ENCODE results near the gene SBF1. TPM values are rescaled to one million over a fixed set of nuclear protein-coding genes. Genes with fewer than 3 reads are reported as not detected.
"Not testable (repeated sequence)": the region's sequence is repeated elsewhere in the genome, so short reads cannot be mapped to it uniquely, and the experiment has no call there.

SBF1 gene
- total RNA-seq (2014; rRNA removed; shearing (Covaris generic)): 21.5 and 34.1 TPM in 2 replicates

- peak; percentile 83 for DNase-seq (ENCODE audit: low read depth)
These were observed at the start of gene SBF1 for GRCh38 chr22:50474710-50475651. Gene SBF1, minus strand, starts transcription at chr22:50475035. Its CDS starts 195 bp downstream, at chr22:50474840.

- no peak for DNase-seq (ENCODE audit: low read depth)
These were observed 49.2 kb upstream of the SBF1 start for GRCh38 chr22:50523806-50524675.

- DNase-seq (ENCODE audit: low read depth): no peak
These were observed 48.6 kb upstream of the SBF1 start for GRCh38 chr22:50523458-50523805.

GRCh38 chr22:50522806-50523438, 48.1 kb upstream of the SBF1 start:
- no peak for DNase-seq (ENCODE audit: low read depth)

- no peak for DNase-seq (ENCODE audit: low read depth)
These were observed 47.5 kb upstream of the SBF1 start for GRCh38 chr22:50522208-50522805.

- no peak for DNase-seq (ENCODE audit: low read depth)
These were observed 46.9 kb upstream of the SBF1 start for GRCh38 chr22:50521710-50522109.

GRCh38 chr22:50520826-50521453, 46.1 kb upstream of the SBF1 start:
- DNase-seq (ENCODE audit: low read depth): no peak

GRCh38 chr22:50520184-50520583, 45.3 kb upstream of the SBF1 start:
- not testable (repeated sequence) for DNase-seq (ENCODE audit: low read depth)

- no peak for DNase-seq (ENCODE audit: low read depth)
These were observed 44.3 kb upstream of the SBF1 start for GRCh38 chr22:50519151-50519550.

GRCh38 chr22:50518606-50519005, 43.8 kb upstream of the SBF1 start:
- no peak for DNase-seq (ENCODE audit: low read depth)

GRCh38 chr22:50517495-50518260, 42.8 kb upstream of the SBF1 start:
- no peak for DNase-seq (ENCODE audit: low read depth)

- no peak for DNase-seq (ENCODE audit: low read depth)
These were observed 42.1 kb upstream of the SBF1 start for GRCh38 chr22:50516891-50517290.

- DNase-seq (ENCODE audit: low read depth): no peak
These were observed 41.2 kb upstream of the SBF1 start for GRCh38 chr22:50516068-50516467.

- DNase-seq (ENCODE audit: low read depth): no peak
These were observed 38.3 kb upstream of the SBF1 start for GRCh38 chr22:50513175-50513574.

- DNase-seq (ENCODE audit: low read depth): no peak
These were observed 34.1 kb upstream of the SBF1 start for GRCh38 chr22:50508897-50509296.

- DNase-seq (ENCODE audit: low read depth): peak; percentile 92
These were observed 33.4 kb upstream of the SBF1 start, which contains the start of gene NCAPH2 for GRCh38 chr22:50507991-50508884. Gene NCAPH2, plus strand, starts transcription at chr22:50508224. Its CDS starts 114 bp downstream, at chr22:50508338.

GRCh38 chr22:50507421-50507990, 32.7 kb upstream of the SBF1 start, which contains the start of gene LMF2:
Gene LMF2, minus strand, starts transcription at chr22:50507702. Its CDS starts 27 bp downstream, at chr22:50507675.
- no peak for DNase-seq (ENCODE audit: low read depth)

GRCh38 chr22:50506611-50507420, 32.0 kb upstream of the SBF1 start:
- no peak for DNase-seq (ENCODE audit: low read depth)

Measured in RPMI7951 (cell line).